ENCODE measurements around the gene ABCC3.

- TF ChIP-seq GATA3 (IDR thresholded peaks at IDR 0.05; ENCODE audit: low read depth, low read length), result no peak
- TF ChIP-seq GATA2 (IDR thresholded peaks at IDR 0.05; ENCODE audit: low read depth, low read length), result no peak
Observed at GRCh38 chr17:50605429-50605828, 29.3 kb upstream of the ABCC3 start.
